ENCODE measurements around the gene ATG10.

The ATG10 gene

DNA sequence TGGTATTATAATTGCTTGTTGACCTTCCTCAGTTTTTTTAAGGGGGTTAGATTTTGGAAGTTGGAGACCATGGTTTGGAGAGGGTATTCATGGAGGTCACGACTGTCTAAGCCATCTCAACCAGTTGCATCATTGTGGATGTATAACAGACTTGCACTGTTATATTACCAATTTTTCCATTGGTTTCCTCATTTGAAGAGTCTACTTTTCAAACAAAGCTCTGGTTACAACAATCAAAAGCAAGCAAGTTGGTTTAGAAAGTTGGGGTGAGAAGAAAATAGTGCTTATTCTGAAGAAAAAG is 203.0 kb downstream of the ATG10 start:
- H3K4me3 ChIP-seq (ENCODE audit: low read length) = no peak overlapping the region
- DNase-seq (ENCODE audit: low read depth) = no peak
- TF ChIP-seq CTCF (IDR thresholded peaks at IDR 0.05; ENCODE audit: insufficient read depth, low read depth, low read length, missing control alignments) = no peak

GRCh38 chr5:82176115-82176814 is 204.4 kb downstream of the ATG10 start:
- H3K4me3 ChIP-seq (ENCODE audit: low read length) = no peak overlapping the region
- peak; percentile 33 for DNase-seq (ENCODE audit: low read depth)
- TF ChIP-seq CTCF (IDR thresholded peaks at IDR 0.05; ENCODE audit: insufficient read depth, low read depth, low read length, missing control alignments) = no peak

GRCh38 chr5:82178378-82178777 is 206.6 kb downstream of the ATG10 start:
- no peak overlapping the region for H3K4me3 ChIP-seq (ENCODE audit: low read length)
- no peak for TF ChIP-seq CTCF (IDR thresholded peaks at IDR 0.05; ENCODE audit: insufficient read depth, low read depth, low read length, missing control alignments)
- DNase-seq (ENCODE audit: low read depth) = no peak

GRCh38 chr5:82182662-82183061 is 210.8 kb downstream of the ATG10 start:
- no peak for TF ChIP-seq CTCF (IDR thresholded peaks at IDR 0.05; ENCODE audit: insufficient read depth, low read depth, low read length, missing control alignments)
- no peak for DNase-seq (ENCODE audit: low read depth)
- no peak overlapping the region for H3K4me3 ChIP-seq (ENCODE audit: low read length)

- no peak for TF ChIP-seq CTCF (IDR thresholded peaks at IDR 0.05; ENCODE audit: insufficient read depth, low read depth, low read length, missing control alignments)
- DNase-seq (ENCODE audit: low read depth) = peak; percentile 99
- H3K4me3 ChIP-seq (ENCODE audit: low read length) = no peak overlapping the region
These were observed 212.0 kb downstream of the ATG10 start for GRCh38 chr5:82183828-82184227.

- no peak for DNase-seq (ENCODE audit: low read depth)
- no peak for TF ChIP-seq CTCF (IDR thresholded peaks at IDR 0.05; ENCODE audit: insufficient read depth, low read depth, low read length, missing control alignments)
These were observed 214.0 kb downstream of the ATG10 start for GRCh38 chr5:82185851-82186250.

DNA sequence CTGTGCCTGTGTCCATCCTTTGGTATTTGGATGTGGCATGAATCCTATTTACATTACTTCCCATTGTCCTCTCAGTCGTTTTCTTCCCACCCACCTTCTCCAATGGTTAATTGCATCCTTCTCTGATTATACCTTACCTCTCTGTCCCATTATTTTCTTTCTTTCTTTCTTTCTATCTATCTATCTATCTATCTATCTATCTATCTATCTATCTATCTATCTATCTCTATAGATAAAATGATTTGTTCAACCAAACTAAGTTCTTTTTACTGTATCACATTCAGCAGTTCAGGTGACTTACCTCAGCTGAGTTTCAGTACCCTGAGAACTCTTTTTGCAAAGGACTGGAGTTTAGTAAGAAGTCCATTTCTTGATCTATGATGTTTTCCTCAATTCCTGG is 225.7 kb downstream of the ATG10 start:
- H3K4me3 ChIP-seq (ENCODE audit: low read length) = no peak overlapping the region
- no peak for TF ChIP-seq CTCF (IDR thresholded peaks at IDR 0.05; ENCODE audit: insufficient read depth, low read depth, low read length, missing control alignments)
- no peak for DNase-seq (ENCODE audit: low read depth)

More at GRCh38 chr5:82185851-82186250, 214.0 kb downstream of the ATG10 start:
- no peak overlapping the region for H3K4me3 ChIP-seq (ENCODE audit: low read length)

Data from epithelial cell of esophagus (primary cell).